ENCODE data around the gene BPIFB2.

Gene BPIFB2

GRCh38 chr20:32986331-32986966, 21.1 kb upstream of the BPIFB2 start:
- Histone ChIP-seq H3K9ac (no peak overlapping the region), H3K4me2 (ENCODE audit: low read length) (no peak overlapping the region), H3K4me1 (no peaks in the 10 kb centered on the region)

GRCh38 chr20:32987044-32987825, 20.3 kb upstream of the BPIFB2 start:
- TF ChIP-seq CTCF (IDR thresholded peaks at IDR 0.05) = no peak
- Histone ChIP-seq H3K4me1 (no peaks in the 10 kb centered on the region), H3K36me3 (ENCODE audit: control insufficient read depth, insufficient read depth, low read length) (no peaks in the 10 kb centered on the region), H3K27ac (no peak overlapping the region), H3K4me2 (ENCODE audit: low read length) (no peak overlapping the region), H2AFZ (no peak overlapping the region), H3K4me3 (ENCODE audit: low read depth, low read length) (no peak overlapping the region), H3K9me3 (ENCODE audit: control insufficient read depth, low read length) (no peaks in the 10 kb centered on the region), H3K79me2 (no peaks in the 10 kb centered on the region), H3K27me3 (ENCODE audit: control insufficient read depth, insufficient read depth, low read length) (no peaks in the 10 kb centered on the region), H3K9ac (no peak overlapping the region)

More at GRCh38 chr20:32986331-32986966, 21.1 kb upstream of the BPIFB2 start:
- no peak for TF ChIP-seq CTCF (IDR thresholded peaks at IDR 0.05)
- Histone ChIP-seq H3K9me3 (ENCODE audit: control insufficient read depth, low read length) (no peaks in the 10 kb centered on the region), H2AFZ (no peak overlapping the region), H3K27me3 (ENCODE audit: control insufficient read depth, insufficient read depth, low read length) (no peaks in the 10 kb centered on the region), H3K79me2 (no peaks in the 10 kb centered on the region), H3K36me3 (ENCODE audit: control insufficient read depth, insufficient read depth, low read length) (no peaks in the 10 kb centered on the region), H3K4me3 (ENCODE audit: low read depth, low read length) (no peak overlapping the region), H3K27ac (no peak overlapping the region)

GRCh38 chr20:32988008-32988407, 19.5 kb upstream of the BPIFB2 start:
- no peaks in the 10 kb centered on the region for H3K9me3 ChIP-seq (ENCODE audit: control insufficient read depth, low read length)
- H3K4me1 ChIP-seq = no peaks in the 10 kb centered on the region
- H3K9ac ChIP-seq = no peak overlapping the region
- no peak overlapping the region for H3K4me2 ChIP-seq (ENCODE audit: low read length)
- H3K36me3 ChIP-seq (ENCODE audit: control insufficient read depth, insufficient read depth, low read length) = no peaks in the 10 kb centered on the region
- no peak for TF ChIP-seq CTCF (IDR thresholded peaks at IDR 0.05)
- H3K27ac ChIP-seq = no peak overlapping the region
- H3K79me2 ChIP-seq = no peaks in the 10 kb centered on the region
- no peak overlapping the region for H3K4me3 ChIP-seq (ENCODE audit: low read depth, low read length)
- H2AFZ ChIP-seq = no peak overlapping the region
- H3K27me3 ChIP-seq (ENCODE audit: control insufficient read depth, insufficient read depth, low read length) = no peaks in the 10 kb centered on the region

- no peak for TF ChIP-seq CTCF (IDR thresholded peaks at IDR 0.05)
- no peak overlapping the region for H3K4me3 ChIP-seq (ENCODE audit: low read depth, low read length)
- H3K79me2 ChIP-seq = no peaks in the 10 kb centered on the region
- H3K27me3 ChIP-seq (ENCODE audit: control insufficient read depth, insufficient read depth, low read length) = no peaks in the 10 kb centered on the region
- no peak overlapping the region for H3K9ac ChIP-seq
- H3K9me3 ChIP-seq (ENCODE audit: control insufficient read depth, low read length) = no peaks in the 10 kb centered on the region
- no peak overlapping the region for H3K27ac ChIP-seq
- no peaks in the 10 kb centered on the region for H3K36me3 ChIP-seq (ENCODE audit: control insufficient read depth, insufficient read depth, low read length)
- H3K4me2 ChIP-seq (ENCODE audit: low read length) = no peak overlapping the region
- H3K4me1 ChIP-seq = no peaks in the 10 kb centered on the region
- no peak overlapping the region for H2AFZ ChIP-seq
Measured at GRCh38 chr20:32989507-32990283, 17.8 kb upstream of the BPIFB2 start.
